SU-DHL-6 (cell line): ENCODE data around the gene FXYD1.

ENCODE experiments used
- H2AFZ ChIP-seq: fragments of 200-600 bp; sonication (generic); 2 replicates; pipeline ENCODE4 v1.6.1; 2014; ENCODE audit warnings: low read depth, mild to moderate bottlenecking, moderate library complexity, mixed read lengths, antibody characterized with exemption, low read length; ENCODE audit not compliant: severe bottlenecking
- H3F3A ChIP-seq: fragments of 200-600 bp; shearing (Covaris generic); 2 replicates; pipeline ENCODE4 v1.6.0; 2016; ENCODE audit warnings: antibody characterized with exemption, mild to moderate bottlenecking; ENCODE audit not compliant: insufficient read depth
- H3K27ac ChIP-seq: fragments of 200-600 bp; sonication (generic); 2 replicates; pipeline ENCODE4 v1.5.1; 2016; ENCODE audit warnings: low read depth, mild to moderate bottlenecking, low read length, moderate library complexity, mixed read lengths
- H3K27me3 ChIP-seq: fragments of 200-600 bp; sonication (generic), shearing (Covaris generic); 2 replicates; pipeline ENCODE4 v1.6.0; 2014; ENCODE audit warnings: mild to moderate bottlenecking, low read length
- H3K36me3 ChIP-seq: fragments of 200-600 bp; sonication (generic); 2 replicates; pipeline ENCODE4 v1.6.1; 2014; ENCODE audit warnings: mild to moderate bottlenecking, low read length, mixed read lengths
- H3K4me2 ChIP-seq: fragments of 300-600, 200-600 bp; shearing (Covaris generic), sonication (generic); 2 replicates; pipeline ENCODE4 v1.6.0; 2014; ENCODE audit warnings: low read length, low read depth, mild to moderate bottlenecking; ENCODE audit not compliant: poor library complexity, severe bottlenecking
- H3K4me3 ChIP-seq: fragments of 200-600 bp; sonication (generic); 2 replicates; pipeline ENCODE4 v1.5.1; 2014; ENCODE audit warnings: antibody characterized with exemption, low read length, mild to moderate bottlenecking, mixed read lengths; ENCODE audit not compliant: insufficient read depth, poor library complexity, severe bottlenecking
- H3K79me2 ChIP-seq: fragments of 200-600 bp; sonication (generic); 2 replicates; pipeline ENCODE4 v1.6.1; 2014; ENCODE audit warnings: mild to moderate bottlenecking, low read length, moderate library complexity; ENCODE audit not compliant: insufficient read depth
- H3K9ac ChIP-seq: fragments of 200-600 bp; sonication (generic); 2 replicates; pipeline ENCODE4 v1.7.0; 2014; ENCODE audit warnings: mild to moderate bottlenecking, low read length
- H3K9me2 ChIP-seq: fragments of 200-600 bp; sonication (generic); replicated peaks from 2 replicates; pipeline ENCODE4 v1.6.1; 2014; ENCODE audit warnings: low read length; ENCODE audit not compliant: insufficient read depth
- H3K9me3 ChIP-seq: fragments of 200-600 bp; sonication (generic); 2 replicates; pipeline ENCODE4 v1.6.1; 2014; ENCODE audit warnings: low read length, mixed read lengths; ENCODE audit not compliant: insufficient read depth
- H4K20me1 ChIP-seq: fragments of 200-600 bp; sonication (generic); 2 replicates; pipeline ENCODE4 v1.6.1; 2014; ENCODE audit warnings: low read depth, mild to moderate bottlenecking, antibody characterized with exemption, low read length, moderate library complexity, mixed read lengths
- CTCF ChIP-seq: fragments of 200-600 bp; sonication (generic); IDR thresholded peaks from one replicate; pipeline ENCODE4 v1.5.1; 2017; ENCODE audit warnings: antibody characterized with exemption, mild to moderate bottlenecking, low read length, moderate library complexity; ENCODE audit not compliant: insufficient read depth, poor library complexity, severe bottlenecking
- EZH2phosphoT487 ChIP-seq: fragments of 200-600 bp; sonication (generic), shearing (Covaris generic); conservative IDR thresholded peaks from 2 replicates; pipeline ENCODE4 v1.6.1; 2018; ENCODE audit warnings: mild to moderate bottlenecking, antibody characterized with exemption, low read length, moderate library complexity, mixed read lengths

FXYD1 gene

GRCh38 chr19:35108730-35109129 lies 29.9 kb upstream of the FXYD1 start:
- H3K27ac ChIP-seq = no peak overlapping the region
- H3K27me3 ChIP-seq = no peaks in the 10 kb centered on the region
- no peak overlapping the region for H2AFZ ChIP-seq
- H3K4me2 ChIP-seq = no peak overlapping the region
- no peaks in the 10 kb centered on the region for H3K9me3 ChIP-seq
- TF ChIP-seq EZH2phosphoT487 (no peak), CTCF (no peak)
- no peaks in the 10 kb centered on the region for H3F3A ChIP-seq
- no peaks in the 10 kb centered on the region for H3K36me3 ChIP-seq
- no peaks in the 10 kb centered on the region for H3K79me2 ChIP-seq
- H3K9me2 ChIP-seq = no peaks in the 10 kb centered on the region
- no peak overlapping the region for H3K9ac ChIP-seq
- H3K4me3 ChIP-seq = no peak overlapping the region
- no peaks in the 10 kb centered on the region for H4K20me1 ChIP-seq

GRCh38 chr19:35109395-35110112 lies 29.1 kb upstream of the FXYD1 start:
- Histone ChIP-seq H3K9ac (no peak overlapping the region), H3K4me2 (no peak overlapping the region), H3K9me3 (no peaks in the 10 kb centered on the region), H3K27ac (no peak overlapping the region), H3K4me3 (no peak overlapping the region), H3K79me2 (no peaks in the 10 kb centered on the region), H3K36me3 (no peaks in the 10 kb centered on the region), H3K27me3 (no peaks in the 10 kb centered on the region), H2AFZ (no peak overlapping the region), H3F3A (no peaks in the 10 kb centered on the region), H4K20me1 (no peaks in the 10 kb centered on the region), H3K9me2 (no peaks in the 10 kb centered on the region)
- TF ChIP-seq CTCF (no peak), EZH2phosphoT487 (no peak)

- no peak for TF ChIP-seq EZH2phosphoT487
- no peak for TF ChIP-seq CTCF
- no peaks in the 10 kb centered on the region for H3K36me3 ChIP-seq
- H3K9me2 ChIP-seq = no peaks in the 10 kb centered on the region
- no peaks in the 10 kb centered on the region for H3F3A ChIP-seq
- H3K27ac ChIP-seq = no peak overlapping the region
- H3K27me3 ChIP-seq = no peaks in the 10 kb centered on the region
- H3K4me2 ChIP-seq = no peak overlapping the region
- H2AFZ ChIP-seq = no peak overlapping the region
- no peaks in the 10 kb centered on the region for H3K79me2 ChIP-seq
- H4K20me1 ChIP-seq = no peaks in the 10 kb centered on the region
- no peak overlapping the region for H3K4me3 ChIP-seq
- no peaks in the 10 kb centered on the region for H3K9me3 ChIP-seq
- H3K9ac ChIP-seq = no peak overlapping the region
Measured at GRCh38 chr19:35110974-35111373, 27.6 kb upstream of the FXYD1 start.
